HFF-Myc (cell line): ENCODE results near the gene FHIT.

ENCODE experiments used
- DNase-seq: peaks from one replicate; pipeline ENCODE4 v3.0.0-alpha.2; 2011; ENCODE audit warnings: low read depth; ENCODE audit errors: extremely low read depth
- H3K4me3 ChIP-seq: replicated peaks from 2 replicates; pipeline ENCODE4 v1.5.1; 2011; ENCODE audit warnings: low read depth, mild to moderate bottlenecking, control low read depth, low read length
- TF ChIP-seq, protein P1 (sequence below): IDR thresholded peaks from 2 replicates; pipeline ENCODE4 v1.5.1; 2012; ENCODE audit warnings: mild to moderate bottlenecking, low read depth, low read length, control low read depth; ENCODE audit errors: missing control alignments

Gene FHIT

DNA sequence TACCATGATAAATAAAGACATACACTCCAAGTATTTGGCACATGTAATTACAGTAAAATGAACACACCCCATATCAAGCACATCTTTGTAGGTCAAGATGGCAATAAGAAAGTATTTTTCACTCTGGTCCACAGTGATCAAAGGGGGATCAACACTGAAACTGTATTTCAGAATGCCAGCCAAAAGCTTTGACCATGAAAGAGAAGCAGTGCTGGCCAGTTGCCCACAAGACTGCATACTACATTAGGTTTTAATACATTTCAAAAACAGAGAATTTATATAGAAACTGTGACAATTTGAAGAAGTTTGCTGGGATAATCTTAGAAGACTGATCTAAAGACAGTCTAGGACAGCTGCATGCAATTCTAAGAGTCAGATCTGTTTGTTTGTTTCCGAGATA lies 1035.3 kb downstream of the FHIT start:
- H3K4me3 ChIP-seq, result no peak overlapping the region
- TF ChIP-seq, protein P1, sequence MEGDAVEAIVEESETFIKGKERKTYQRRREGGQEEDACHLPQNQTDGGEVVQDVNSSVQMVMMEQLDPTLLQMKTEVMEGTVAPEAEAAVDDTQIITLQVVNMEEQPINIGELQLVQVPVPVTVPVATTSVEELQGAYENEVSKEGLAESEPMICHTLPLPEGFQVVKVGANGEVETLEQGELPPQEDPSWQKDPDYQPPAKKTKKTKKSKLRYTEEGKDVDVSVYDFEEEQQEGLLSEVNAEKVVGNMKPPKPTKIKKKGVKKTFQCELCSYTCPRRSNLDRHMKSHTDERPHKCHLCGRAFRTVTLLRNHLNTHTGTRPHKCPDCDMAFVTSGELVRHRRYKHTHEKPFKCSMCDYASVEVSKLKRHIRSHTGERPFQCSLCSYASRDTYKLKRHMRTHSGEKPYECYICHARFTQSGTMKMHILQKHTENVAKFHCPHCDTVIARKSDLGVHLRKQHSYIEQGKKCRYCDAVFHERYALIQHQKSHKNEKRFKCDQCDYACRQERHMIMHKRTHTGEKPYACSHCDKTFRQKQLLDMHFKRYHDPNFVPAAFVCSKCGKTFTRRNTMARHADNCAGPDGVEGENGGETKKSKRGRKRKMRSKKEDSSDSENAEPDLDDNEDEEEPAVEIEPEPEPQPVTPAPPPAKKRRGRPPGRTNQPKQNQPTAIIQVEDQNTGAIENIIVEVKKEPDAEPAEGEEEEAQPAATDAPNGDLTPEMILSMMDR, result no peak
- DNase-seq, result no peak

DNA sequence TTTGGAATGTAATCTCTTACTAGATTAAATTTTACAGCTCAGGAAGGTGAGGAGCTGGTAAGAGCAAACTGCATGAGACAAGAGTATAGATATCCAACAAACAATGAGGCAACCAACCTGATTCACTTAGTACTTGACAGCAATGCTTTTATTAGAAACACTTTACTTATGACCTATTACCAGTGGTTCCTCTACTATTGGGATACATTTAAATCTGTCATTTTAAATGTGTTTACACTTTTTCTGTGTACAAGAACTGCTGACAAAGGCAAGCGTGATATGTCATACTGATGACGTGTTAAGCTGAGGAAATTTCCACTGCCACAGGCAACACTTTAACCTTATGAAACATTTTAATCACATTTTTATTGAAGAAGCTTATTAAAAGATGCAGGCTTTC lies 1043.3 kb downstream of the FHIT start:
- DNase-seq, result no peak
- no peak overlapping the region for H3K4me3 ChIP-seq
- TF ChIP-seq, protein P1, result no peak

DNA sequence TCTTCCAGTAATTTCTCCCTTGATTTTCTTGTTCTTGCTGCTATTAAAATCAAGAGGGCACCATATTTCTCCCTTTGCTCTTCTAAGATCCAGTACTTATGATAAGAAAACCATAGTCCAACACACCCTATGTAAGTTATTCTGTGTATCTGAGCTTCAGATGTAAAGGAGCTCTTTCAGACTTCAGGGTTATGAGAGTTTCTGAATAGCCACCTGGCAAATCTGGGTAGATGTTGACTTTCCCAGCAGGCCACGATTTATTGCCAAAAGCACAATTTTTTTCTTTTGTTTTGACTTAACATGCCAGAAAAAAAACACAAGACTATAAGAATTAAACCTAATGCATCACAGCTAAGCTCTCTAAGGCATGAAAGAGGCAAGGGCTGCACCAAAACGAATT lies 1045.0 kb downstream of the FHIT start:
- TF ChIP-seq, protein P1, result no peak
- H3K4me3 ChIP-seq, result no peak overlapping the region
- no peak for DNase-seq

DNA sequence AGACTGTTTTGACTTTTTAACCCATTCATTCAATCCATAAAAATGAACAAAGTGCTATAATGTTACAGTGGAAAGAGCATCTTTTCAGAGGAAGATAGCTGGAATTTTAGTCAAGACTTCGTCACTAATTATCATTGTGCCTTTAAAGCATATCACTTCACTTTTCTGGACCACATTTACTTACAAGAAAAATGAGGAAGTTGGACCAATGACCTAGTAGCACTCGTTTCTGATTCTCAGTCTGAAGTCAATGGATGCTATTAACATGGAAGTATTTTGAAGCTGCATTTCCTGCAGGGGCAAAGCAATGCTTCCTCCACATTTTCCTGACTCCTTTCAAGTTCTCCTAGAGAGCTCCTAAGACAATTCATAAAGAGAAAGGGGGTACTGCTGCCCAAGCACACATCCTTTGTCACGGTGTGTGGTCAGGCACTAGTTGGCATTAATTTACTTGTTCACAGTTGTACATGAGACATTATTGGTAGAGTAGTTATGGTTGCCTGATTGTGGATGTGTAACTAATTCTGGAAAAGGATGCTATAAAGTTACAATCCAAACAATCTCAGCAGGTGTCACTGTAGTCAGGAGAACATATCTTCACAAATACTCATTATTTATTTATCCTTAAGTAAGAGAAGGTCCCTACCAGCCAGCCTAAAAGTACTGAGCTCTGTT lies 1049.1 kb downstream of the FHIT start:
- TF ChIP-seq, protein P1, result no peak
- no peak overlapping the region for H3K4me3 ChIP-seq
- no peak for DNase-seq

DNA sequence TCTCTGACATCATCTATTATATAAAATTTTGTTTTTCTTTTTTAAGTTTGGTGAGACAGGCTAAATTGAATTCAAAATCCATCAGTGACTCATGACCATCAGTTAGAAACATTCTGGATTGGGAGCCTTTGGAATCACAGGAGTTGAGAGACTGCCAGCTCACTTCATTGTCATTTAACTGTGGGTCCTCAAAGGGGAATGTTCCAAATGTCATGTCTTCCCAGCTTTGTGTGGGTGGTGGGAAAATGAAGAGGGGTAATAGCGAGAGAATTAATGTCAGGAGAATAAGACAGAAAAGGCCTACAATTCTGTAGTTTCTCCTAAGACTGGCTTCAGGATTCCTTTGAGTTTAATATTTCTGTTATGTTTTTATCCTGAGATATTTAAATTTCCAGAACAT lies 1051.9 kb downstream of the FHIT start:
- no peak for DNase-seq
- TF ChIP-seq, protein P1, result no peak
- no peak overlapping the region for H3K4me3 ChIP-seq

DNA sequence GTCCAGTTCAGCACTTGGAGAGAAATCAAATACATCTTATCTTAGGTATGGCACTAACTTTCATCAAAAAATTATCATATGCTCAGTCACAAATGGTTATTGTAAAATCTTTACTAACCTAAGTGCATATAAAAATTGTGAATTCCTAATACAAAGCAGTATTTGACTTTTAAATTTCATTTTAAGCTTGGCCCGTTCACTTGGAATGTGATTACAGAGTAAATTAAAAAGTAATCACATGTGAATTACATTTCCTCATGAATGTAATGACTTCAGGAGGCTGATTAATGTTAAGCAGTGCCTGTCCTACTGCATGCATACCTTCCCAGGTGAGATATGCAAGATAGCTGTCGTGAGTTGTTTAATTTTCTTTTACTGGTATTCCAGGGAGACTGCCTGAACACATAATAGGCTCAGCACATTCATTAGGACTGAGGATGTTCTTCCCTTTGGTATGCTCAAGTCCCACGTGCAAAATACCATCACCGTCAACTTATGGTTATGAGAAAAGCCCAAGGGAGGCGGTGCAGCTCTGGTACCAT lies 1053.0 kb downstream of the FHIT start:
- H3K4me3 ChIP-seq, result no peak overlapping the region
- no peak for DNase-seq
- TF ChIP-seq, protein P1, result no peak
